Measurements from ENCODE around the gene TAF4B.
A peak's percentile ranks its signal among the peaks of the same experiment; 100 is the strongest.
"Not testable (repeated sequence)": the region's sequence is repeated elsewhere in the genome, so short reads cannot be mapped to it uniquely, and the experiment has no call there.

Gene TAF4B, protein sequence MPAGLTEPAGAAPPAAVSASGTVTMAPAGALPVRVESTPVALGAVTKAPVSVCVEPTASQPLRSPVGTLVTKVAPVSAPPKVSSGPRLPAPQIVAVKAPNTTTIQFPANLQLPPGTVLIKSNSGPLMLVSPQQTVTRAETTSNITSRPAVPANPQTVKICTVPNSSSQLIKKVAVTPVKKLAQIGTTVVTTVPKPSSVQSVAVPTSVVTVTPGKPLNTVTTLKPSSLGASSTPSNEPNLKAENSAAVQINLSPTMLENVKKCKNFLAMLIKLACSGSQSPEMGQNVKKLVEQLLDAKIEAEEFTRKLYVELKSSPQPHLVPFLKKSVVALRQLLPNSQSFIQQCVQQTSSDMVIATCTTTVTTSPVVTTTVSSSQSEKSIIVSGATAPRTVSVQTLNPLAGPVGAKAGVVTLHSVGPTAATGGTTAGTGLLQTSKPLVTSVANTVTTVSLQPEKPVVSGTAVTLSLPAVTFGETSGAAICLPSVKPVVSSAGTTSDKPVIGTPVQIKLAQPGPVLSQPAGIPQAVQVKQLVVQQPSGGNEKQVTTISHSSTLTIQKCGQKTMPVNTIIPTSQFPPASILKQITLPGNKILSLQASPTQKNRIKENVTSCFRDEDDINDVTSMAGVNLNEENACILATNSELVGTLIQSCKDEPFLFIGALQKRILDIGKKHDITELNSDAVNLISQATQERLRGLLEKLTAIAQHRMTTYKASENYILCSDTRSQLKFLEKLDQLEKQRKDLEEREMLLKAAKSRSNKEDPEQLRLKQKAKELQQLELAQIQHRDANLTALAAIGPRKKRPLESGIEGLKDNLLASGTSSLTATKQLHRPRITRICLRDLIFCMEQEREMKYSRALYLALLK

GRCh38 chr18:26226229-26227050, at the start of gene TAF4B:
Gene TAF4B, plus strand, starts transcription at chr18:26226445. Its CDS starts 489 bp downstream, at chr18:26226934.
- peak; percentile 93 to 95 for DNase-seq

GRCh38 chr18:26181343-26181826, 44.9 kb upstream of the TAF4B start:
- no peak for DNase-seq

DNA sequence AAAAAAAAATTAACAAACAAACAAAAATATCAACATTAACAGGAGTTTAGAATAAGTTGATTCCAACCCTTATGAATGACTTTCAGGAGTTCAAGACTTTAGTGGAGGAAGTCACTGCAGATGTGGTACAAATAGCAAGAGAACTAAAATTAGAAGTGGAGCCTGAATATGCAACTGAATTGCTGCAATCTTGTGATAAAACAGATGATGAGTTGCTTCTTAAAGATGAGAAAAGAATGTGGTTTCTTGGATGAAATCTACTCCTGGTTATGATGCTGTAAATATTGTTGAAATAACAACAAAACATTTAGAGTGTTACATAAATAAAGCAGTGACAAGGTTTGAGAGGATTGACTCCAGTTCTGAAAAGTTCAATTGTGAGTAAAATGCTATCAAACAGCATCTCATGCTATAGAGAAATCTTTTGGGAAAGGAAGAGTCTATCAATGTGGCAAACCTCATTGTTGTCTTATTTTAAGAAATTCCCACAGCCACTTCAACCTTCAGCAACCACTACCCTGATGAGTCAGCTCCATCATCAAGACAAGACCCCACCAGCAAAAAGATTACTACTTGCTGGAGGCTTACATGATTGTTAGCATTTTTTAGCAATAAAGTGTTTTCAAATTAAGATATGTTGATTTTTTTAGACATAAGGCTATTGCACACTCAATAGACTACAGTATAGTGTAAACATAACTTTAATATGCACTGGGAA, 42.7 kb upstream of the TAF4B start:
- no peak for DNase-seq

- no peak for DNase-seq
Measured at GRCh38 chr18:26185267-26185666, 41.0 kb upstream of the TAF4B start.

- no peak for DNase-seq
Measured at GRCh38 chr18:26190506-26190905, 35.7 kb upstream of the TAF4B start.

GRCh38 chr18:26192233-26192632, 34.0 kb upstream of the TAF4B start:
- DNase-seq: no peak

DNA sequence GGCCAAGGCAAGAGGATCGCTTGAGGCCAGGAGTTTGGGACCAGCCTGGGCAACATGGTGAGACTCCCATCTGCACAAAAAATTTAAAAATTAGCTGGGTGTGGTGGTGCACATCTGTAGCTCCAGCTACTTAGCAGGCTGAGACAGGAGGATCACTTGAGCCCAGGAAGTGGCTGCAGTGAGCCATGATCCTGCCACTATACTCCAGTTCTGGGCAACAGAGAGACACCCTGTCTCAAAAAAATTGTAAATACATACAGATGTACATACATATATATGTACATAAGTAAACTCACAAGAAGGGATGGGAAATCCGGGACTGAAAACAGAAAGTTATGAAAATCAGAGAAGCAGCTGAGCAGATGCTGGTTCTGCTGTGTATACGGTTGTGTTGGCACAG, 29.6 kb upstream of the TAF4B start:
- no peak for DNase-seq

- not testable (repeated sequence) for DNase-seq
Measured at GRCh38 chr18:26202001-26202400, 24.2 kb upstream of the TAF4B start.

DNA sequence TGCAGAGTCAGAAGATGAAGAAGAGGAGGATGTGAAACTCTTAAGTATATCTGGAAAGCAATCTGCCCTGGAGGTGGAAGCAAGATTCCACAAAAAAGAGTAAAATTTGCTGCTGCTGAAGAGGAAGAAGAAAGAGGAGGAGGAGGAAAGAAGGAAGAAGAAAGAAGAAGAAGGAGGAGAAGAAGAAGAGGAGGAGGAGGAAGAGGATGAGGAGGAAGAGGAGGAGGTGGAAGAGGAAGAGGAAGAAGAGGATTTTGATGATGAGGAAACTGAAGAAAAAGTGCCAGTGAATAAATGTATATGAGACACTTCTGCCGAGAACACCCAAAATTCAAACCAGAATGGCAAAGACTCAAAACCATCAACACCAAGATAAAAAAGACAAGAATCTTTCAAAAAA, 20.9 kb upstream of the TAF4B start:
- DNase-seq: no peak

DNA sequence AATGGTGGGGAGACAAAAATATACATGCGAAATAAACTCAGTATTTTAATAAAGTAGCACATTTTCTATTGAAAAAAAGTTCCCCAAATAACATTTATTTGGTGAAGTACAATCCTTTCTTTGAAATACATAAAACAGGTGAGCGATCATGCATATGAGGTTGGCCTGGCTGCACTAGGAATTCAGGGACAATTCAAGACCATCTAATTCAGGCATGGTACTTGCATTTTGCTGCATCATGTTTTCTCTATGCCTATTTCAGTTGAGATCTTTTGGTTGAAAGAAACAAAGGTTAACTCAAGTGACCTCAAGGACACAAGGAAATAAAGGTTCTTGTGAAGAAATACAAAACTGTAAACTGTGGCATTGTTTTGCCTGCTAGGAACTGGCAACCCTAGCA, 19.8 kb upstream of the TAF4B start:
- DNase-seq: no peak

GRCh38 chr18:26207937-26208336, 18.3 kb upstream of the TAF4B start:
- DNase-seq: no peak

DNA sequence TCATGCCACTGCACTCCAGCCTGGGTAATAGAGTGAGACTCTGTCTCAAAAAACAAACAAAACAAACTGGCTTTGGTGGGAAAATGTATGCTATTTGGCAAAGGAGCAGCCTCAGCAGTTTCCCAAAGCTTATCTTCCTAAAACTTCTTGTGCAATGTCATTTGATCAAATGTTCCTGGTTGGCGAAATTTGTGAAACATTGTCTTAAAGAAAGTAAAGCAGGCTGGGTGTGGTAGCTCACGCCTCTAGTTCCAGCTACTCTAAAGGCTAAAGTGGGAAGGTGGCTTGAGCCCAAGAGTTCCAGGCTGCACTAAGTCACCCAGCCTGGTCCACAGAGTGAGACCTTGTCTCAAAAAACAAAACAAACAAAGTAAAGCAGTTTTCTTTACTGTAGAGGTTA, 17.3 kb upstream of the TAF4B start:
- DNase-seq: no peak

DNA sequence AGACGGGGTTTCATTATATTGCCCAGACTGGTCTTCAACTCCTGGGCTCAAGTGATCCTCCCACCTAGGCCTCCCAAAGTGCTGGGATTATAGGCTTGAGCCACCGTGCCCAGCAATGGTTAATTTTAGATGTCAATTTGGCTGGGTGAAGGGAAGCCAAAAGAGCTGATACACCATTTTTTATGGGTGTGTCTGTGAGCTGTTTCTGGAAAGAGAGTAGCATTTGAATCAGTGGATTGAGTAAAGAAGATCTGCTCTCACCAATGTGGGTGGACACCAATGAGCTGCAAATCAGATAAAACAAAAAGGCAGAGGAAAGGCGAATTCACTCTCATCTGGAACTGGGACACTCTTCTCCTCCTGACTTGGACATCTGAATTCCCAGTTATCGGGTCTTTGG, 16.1 kb upstream of the TAF4B start:
- no peak for DNase-seq

DNA sequence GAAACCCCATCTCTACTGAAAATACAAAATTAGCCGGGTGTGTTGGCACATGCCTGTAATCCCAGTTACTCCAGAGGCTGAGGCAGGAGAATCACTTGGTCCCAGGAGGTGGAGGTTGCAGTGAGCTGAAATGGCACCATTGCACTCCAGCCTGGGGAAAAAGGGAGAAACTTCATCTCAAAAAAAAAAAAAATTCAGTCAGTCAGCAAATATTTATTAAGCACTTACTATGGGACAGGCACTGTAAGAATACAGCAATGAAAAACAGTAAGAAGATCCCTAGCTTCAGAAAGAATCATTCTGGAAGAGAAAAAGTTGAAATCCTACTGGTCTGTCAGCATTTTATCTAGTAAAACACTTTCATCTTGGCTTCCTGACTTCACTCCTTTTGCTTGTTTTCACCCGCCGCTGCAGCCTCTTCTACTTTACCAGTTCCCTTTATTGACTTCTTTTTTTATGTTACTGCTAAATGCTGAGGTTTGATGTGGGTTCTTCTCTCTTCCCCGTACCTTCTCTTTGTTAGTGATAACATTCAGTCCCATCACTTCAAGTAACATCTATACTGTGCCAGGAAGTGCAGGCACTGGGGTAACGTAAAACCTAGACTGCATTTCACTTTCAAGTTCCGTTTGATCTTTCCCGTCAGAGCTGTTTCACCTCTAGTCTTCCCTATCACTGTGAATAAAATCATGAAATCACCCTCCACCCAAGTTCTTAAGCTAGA, 10.8 kb upstream of the TAF4B start:
- no peak for DNase-seq

DNA sequence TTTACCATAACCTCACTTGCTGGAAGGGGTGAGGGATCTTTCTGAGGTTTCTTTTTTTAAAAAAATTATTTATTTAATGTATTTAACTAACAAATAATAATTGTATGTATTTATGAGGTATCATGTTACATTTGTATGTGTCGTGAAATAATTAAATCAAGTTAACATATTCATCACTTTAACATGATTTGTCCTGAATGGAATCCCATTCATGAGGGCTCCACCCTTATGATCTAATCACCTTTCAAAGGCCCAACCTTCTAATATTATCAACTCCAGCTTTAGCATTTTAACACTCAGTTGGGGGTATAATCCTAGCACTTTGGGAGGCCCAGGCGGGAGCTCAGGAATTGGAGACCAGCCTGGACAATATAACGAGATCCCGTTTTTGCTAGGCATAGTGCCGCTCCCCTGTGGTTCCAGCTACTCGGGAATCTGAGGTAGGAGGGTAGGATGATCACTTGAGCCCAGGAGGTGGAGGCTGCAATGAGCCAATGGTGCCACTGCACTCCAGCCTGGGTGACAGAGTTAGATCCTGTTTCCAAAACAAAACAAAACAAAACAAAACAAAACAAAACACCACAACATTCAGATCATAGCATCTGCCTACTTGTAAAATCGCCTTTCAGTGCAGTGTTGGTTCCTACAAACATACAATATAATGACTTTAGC, 1.1 kb upstream of the TAF4B start:
- no peak for DNase-seq

DNA sequence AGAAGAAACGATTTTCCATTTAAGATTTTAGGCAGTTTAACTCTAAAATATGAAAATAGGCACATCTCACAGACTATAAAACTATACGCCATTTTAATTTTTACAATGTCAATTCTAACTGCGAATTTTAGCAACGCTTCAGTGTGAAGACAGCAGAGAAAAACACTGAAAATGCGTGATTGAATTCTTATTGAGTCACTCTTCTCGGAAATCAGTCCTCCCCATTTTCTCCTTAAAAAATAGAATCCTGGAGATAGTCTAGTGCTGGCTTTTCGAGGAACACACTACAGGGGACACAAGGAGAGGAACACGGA, 373 bp upstream of the TAF4B start:
- DNase-seq: no peak

DNA sequence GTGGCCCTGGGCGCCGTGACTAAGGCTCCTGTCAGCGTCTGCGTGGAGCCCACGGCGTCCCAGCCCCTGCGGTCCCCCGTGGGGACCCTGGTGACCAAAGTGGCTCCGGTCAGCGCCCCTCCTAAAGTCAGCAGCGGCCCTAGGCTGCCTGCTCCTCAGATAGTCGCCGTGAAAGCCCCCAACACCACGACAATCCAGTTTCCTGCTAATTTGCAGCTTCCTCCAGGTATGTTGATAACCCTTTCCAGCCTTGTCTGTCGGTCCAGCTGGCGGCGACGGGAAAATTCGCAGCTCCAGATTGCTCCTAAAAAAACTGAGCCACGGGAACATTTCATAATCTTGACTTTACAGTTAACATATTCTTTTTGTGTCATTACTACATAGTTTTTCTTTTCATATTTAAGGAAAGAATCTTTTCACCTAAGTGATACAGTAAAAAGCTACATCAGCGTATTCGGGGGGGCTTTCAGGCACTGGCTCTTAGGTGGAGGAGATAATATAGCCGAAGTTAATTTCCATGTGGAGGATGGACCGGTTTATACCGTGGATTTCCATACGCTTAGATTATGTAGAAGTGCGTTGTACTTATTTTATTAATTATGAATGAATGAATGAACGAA, 916 bp downstream of the TAF4B start:
- DNase-seq: peak in 1 of 2 experiments; percentile 32

DNA sequence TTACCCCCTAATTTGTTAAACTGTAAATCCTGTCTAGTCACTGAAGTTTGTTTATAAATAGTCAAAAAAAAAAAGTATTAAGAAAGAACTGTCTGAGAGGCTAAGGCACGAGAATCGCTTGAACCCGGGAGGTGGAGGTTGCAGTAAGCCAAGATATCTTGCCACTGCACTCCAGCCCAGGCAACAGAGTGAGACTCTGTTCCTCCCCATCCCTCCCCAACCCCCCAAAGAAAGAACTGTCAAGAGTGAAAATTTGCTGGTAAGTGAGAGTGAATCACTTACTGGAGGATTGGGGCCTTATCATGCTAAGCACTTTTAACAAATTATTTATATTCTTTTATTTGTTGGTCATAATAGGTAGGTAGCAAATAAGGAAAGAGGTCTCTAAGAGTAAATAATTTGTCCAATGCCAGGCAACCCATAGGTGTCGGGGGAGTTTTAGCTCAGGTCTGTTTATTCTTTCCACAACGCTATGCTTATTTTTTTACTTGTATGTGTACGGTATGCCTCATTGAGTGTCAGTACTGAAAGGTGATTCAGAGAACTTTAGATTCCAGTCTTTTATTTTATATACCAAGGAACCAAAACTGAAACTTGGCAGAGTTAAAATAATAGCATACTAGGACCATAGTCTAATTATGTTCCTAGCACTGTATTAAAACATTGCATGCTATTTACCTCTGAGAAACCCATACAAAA, 2.5 kb downstream of the TAF4B start:
- no peak for DNase-seq

- DNase-seq: no peak
Measured at GRCh38 chr18:26230497-26230896, 4.3 kb downstream of the TAF4B start.

GRCh38 chr18:26233208-26233607, 7.0 kb downstream of the TAF4B start:
- peak in 1 of 2 experiments; percentile 18 for DNase-seq
